ENCODE results near the gene BLACAT1. TPM values are rescaled to one million over a fixed set of nuclear protein-coding genes. Genes with fewer than 3 reads are reported as not detected.

Gene BLACAT1
- not detected in 2 replicates for total RNA-seq (2014; rRNA removed)
- not detected for polyA plus RNA-seq (2012)

DNA sequence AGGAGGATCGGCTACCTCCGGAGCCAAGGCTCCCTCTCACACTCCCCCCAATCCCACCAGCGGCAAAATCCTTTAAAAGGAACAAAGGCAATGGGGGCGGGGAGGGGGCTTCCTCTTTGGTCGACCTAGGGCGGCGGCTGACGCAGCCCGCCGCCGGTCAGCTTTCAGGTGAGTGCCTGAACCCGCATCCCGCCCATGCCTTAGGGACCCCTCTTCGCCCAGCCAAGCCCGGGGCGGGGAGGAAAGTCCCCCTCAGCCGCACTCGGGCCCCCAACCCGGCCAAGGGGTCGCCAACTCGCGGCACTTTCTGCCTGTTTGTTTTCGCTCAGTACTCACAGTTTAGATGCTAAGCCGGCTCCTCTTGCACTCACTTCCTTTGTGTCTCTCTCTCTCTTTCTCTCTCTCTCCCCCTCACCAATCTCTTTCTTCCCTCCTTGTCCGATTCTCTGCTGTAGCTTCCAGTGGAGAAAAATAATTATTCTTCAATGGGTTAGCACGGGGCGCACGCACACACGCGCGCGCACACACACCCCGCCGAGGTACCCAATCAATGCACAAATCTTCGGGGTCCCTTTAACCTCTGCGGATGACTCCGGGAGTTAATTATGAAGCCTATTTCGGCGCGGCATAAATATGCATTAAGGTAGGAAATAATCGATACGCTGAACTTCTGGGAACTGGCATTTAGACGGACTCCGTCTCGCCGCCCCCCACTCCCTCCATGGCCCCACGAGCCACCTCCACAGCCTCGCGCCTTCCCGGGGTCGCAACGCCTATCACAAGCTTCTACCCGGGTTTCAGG lies at the start of gene BLACAT1:
TSS of gene BLACAT1 (minus strand) at position 465 of the 802 bp plus-strand sequence.
- no peak for DNase-seq (ENCODE audit: low read depth)

DNA sequence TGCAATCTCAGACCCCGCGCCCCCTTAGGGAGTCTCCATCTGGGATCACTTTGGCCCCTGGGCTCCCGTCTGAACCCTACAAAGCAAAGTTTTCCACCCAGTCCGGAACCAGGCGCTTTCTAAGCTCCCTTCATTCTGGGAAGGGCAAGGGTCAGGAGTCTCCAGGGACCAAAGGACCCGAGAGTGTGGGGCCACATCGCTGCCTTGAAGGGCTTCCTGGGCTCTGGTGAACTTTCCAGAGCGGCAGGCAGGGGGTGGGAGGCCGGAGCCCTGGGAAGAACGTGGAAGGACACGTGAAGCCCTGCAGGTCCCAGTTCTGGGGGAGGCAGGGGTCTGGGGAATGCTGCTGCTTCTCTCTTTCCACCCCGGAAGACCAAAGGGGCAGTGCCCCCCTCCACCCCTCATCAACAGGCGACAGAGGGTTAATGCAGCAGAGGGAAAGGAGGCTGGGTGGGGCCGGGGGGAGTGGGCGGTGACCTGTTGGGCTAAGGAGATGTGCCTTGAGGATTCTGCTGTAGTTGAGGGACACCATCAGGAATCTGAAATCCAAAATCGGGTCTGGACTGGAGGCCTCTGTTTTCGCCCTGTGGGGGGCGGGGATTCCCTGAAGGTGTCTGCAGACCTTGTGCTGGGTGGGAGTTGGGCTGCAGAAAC lies 49.4 kb upstream of the BLACAT1 start:
- DNase-seq (ENCODE audit: low read depth): no peak

- no peak for DNase-seq (ENCODE audit: low read depth)
Measured at GRCh38 chr1:205504311-205505075, 48.6 kb upstream of the BLACAT1 start, which contains the start of gene CDK18. Gene CDK18 (plus strand): TSS chr1:205504669. CDS start chr1:205523168, 18,499 bp downstream.

- no peak for DNase-seq (ENCODE audit: low read depth)
Measured at GRCh38 chr1:205502992-205503391, 47.1 kb upstream of the BLACAT1 start.

GRCh38 chr1:205502111-205502810 lies 46.4 kb upstream of the BLACAT1 start:
- no peak for DNase-seq (ENCODE audit: low read depth)

DNA sequence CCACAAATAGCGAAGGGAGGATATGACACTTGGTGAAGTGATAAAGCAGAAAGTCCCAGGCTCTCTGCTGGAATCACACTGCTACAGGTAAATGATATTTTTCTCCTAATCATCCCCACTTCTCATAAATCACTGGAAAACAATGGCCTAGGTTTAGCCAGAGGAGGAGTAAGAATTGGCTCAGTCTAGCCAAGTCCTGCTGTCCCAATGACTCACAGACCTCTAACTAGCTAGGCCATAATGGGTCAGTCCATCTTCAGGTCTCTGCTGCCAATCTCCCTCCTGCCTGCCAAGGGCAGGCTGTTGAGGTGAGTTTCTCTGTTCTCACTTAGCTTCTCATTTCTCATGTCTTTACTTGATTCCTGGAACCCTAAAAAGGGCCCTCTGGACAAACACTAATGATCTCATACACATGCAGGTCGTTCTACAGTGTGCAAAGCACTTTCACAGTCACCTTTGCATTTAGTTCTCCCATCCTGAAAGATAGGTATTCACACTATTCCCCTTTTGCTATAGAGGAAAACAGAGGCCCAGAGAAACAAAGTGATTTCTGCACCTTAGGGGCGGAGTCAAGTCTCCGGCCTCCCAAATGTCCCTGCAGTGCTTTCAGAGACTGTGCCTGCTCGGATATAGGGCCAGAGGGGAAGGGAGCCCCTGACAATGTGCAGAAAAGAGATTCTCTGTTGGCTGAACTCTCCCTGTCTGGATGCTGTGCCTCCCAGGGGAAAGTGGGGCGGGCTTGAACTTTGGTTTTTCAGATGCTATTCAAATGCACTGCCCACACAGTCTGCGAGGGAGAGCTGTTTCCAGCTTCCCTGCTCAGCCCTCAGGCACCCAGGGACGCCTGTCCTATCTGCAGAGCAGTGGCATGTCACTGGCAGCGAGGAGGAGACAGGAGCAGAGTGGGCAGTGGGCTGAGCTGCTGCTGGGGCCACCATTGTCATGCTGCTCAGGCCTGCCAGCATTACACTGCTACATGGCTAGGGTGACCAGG lies 44.7 kb upstream of the BLACAT1 start:
- no peak for DNase-seq (ENCODE audit: low read depth)

DNA sequence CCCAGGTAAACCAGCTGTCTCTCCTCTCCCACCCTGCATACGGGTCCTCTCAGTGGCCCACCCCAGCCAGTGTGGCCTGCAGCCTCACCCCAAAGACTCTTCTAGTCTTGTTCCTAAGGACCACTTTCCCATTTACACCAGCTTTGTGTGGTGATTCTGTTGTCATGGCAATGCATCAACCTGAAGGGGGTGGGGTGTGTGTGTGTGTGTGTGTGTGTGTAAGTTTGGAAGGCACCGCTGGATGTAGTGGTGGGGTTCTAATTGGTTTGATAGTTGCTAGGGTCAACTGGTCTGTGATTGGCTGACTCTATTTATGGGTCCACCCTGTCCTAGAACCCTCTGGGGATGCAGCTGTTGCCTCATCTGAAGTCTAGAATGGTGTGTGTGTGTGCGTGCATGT lies 43.9 kb upstream of the BLACAT1 start:
- DNase-seq (ENCODE audit: low read depth): no peak

DNA sequence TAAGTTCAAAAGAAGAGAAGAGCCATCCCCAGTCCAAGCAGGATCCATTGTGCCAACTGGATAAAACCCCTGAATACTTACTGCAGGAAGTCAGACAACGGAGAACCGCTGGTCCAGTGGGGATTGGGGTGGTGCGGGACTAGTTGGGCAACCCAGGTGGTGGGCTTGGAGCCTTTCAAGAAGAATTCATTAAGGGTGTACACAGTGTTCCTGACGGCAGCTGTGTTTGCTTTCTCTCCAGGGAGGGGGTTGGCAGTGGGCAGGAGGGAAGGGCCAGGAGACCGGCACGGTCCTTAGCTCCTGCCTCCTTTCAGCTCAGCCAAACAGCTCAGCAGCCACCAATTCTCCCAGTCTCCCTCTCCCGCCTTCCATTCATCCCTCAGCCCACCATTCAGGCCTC lies 41.5 kb upstream of the BLACAT1 start:
- no peak for DNase-seq (ENCODE audit: low read depth)

- DNase-seq (ENCODE audit: low read depth): no peak
Measured at GRCh38 chr1:205496661-205497060, 40.8 kb upstream of the BLACAT1 start.

- DNase-seq (ENCODE audit: low read depth): no peak
Measured at GRCh38 chr1:205495237-205495823, 39.5 kb upstream of the BLACAT1 start.

GRCh38 chr1:205494115-205494514 lies 38.3 kb upstream of the BLACAT1 start:
- DNase-seq (ENCODE audit: low read depth): no peak

GRCh38 chr1:205493241-205494085 lies 37.6 kb upstream of the BLACAT1 start:
- DNase-seq (ENCODE audit: low read depth): peak; percentile 84

DNA sequence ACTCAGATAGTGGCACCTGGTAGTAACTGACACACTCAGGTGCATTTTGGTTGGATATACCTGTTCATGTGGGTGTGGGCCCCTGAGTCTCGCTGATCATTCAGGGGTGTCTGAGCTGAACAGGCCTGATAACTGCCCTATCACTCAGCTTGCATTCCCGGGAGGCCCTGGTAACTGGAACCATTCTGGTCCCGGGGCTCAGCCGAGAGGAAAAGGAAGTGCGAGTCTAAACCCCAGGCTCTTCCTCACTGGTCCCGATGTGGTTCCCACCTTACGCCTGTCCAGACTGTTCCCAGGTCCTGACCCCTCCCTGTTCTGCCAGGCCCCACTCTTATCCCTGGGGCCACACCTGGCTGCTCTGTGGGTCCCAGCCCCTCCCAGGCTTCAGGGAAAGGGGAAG lies 36.9 kb upstream of the BLACAT1 start:
- no peak for DNase-seq (ENCODE audit: low read depth)

- DNase-seq (ENCODE audit: low read depth): peak; percentile 25
Measured at GRCh38 chr1:205492201-205492667, 36.4 kb upstream of the BLACAT1 start.

DNA sequence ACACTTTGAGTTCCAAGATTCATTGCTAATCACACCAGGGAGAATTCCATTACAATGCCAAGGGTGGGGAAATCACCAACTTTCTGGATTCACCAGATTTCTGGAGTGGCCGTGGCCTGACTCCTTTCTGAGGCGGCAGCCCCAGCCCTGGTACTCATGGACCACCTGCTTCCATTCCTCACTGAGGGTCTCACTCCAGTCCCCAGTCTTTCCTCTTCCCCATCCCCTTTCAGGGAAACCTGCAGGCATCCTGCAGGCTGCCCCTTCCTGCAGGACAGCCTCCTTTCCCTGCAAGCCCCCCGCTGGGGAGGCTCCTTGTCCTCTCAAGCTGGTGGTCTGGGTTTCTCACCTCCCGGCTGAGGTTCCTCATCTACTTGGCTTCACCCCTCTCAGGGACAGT lies 35.9 kb upstream of the BLACAT1 start:
- DNase-seq (ENCODE audit: low read depth): no peak

DNA sequence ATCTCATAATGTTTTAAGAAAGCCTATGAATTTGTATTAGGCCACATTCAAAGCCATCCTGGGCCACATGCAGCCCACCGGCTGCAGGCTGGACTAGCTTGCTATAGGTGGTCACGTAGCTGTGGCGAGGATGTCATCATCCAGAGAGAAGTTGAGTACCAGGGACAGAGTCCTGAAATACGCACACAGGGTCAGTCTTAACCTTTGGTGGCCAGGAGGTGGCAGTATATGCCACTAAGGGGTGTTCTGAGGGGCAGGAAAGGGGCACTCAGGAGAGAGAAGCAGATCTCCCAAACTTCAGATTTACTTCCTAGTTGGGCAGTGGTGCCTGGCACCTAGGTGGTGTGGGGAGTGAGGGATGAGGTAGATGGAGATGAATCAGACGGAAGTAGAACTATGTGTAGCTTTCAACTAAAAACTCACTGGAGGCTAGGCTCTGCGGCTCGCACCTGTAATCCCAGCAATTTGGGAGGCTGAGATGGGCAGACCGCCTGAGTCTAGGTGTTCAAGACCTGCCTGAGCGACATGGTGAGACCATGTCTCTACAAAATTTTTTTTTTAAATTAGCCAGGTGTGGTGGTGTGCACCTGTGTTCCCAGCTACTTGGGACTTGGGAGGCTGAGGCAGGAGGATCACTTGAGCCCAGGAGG lies 32.4 kb upstream of the BLACAT1 start:
- peak; percentile 48 for DNase-seq (ENCODE audit: low read depth)

- no peak for DNase-seq (ENCODE audit: low read depth)
Measured at GRCh38 chr1:205486258-205486657, 30.4 kb upstream of the BLACAT1 start.
